ENCODE results near the gene USP49.

DNA sequence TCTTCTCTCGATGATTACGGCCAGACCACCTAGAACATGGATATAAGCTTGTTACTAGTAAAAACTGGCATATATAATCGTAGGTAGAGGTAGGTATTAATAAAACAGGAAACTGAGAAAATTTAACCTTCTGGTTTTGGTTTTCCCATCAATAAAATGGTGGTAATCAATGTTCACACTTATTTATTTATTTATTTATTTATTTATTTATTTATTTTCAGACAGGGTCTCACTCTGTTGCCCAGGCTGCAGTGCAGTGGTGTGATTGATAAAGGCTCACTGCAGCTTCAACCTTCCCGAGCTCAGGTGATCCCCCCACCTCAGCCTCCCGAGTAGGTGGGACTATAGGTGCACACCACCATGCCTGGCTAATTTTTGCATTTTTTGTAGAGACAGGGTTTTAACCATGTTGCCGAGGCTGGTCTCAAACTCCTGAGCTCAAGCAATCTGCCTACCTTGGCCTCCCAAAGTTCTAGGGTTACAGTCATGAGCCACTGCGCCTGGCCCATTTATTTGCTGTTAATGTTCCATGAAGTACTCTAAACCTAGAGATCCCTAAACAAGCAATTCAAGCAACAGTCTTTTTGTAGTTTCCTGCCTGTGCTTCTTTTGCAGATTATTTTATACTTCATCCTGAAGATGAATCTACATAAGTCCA lies 96.1 kb downstream of the USP49 start:
- TF ChIP-seq, protein P1, sequence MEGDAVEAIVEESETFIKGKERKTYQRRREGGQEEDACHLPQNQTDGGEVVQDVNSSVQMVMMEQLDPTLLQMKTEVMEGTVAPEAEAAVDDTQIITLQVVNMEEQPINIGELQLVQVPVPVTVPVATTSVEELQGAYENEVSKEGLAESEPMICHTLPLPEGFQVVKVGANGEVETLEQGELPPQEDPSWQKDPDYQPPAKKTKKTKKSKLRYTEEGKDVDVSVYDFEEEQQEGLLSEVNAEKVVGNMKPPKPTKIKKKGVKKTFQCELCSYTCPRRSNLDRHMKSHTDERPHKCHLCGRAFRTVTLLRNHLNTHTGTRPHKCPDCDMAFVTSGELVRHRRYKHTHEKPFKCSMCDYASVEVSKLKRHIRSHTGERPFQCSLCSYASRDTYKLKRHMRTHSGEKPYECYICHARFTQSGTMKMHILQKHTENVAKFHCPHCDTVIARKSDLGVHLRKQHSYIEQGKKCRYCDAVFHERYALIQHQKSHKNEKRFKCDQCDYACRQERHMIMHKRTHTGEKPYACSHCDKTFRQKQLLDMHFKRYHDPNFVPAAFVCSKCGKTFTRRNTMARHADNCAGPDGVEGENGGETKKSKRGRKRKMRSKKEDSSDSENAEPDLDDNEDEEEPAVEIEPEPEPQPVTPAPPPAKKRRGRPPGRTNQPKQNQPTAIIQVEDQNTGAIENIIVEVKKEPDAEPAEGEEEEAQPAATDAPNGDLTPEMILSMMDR (IDR thresholded peaks at IDR 0.05), result no peak
- no peak for TF ChIP-seq POLR2A (IDR thresholded peaks at IDR 0.05)
- TF ChIP-seq POLR2AphosphoS5 (IDR thresholded peaks at IDR 0.05), result no peak

All from transverse colon (tissue), 4 donors.